ENCODE data around the gene TRAF2. TPM values are rescaled to one million over a fixed set of nuclear protein-coding genes. Genes with fewer than 3 reads are reported as not detected.

The TRAF2 gene
- total RNA-seq, 1 donor from 2014 or later: 21.9 TPM

GRCh38 chr9:136958898-136959850, 72.9 kb downstream of the TRAF2 start:
- no peak for DNase-seq (ENCODE audit: extremely low read depth, low read depth, low spot score)

- no peak for DNase-seq (ENCODE audit: extremely low read depth, low read depth, low spot score)
Measured at GRCh38 chr9:136960212-136960937, 74.1 kb downstream of the TRAF2 start.

- no peak for DNase-seq (ENCODE audit: extremely low read depth, low read depth, low spot score)
Measured at GRCh38 chr9:136960938-136961275, 74.6 kb downstream of the TRAF2 start.

- DNase-seq (ENCODE audit: extremely low read depth, low read depth, low spot score): no peak
Measured at GRCh38 chr9:136961279-136962065, 75.2 kb downstream of the TRAF2 start.

- DNase-seq (ENCODE audit: extremely low read depth, low read depth, low spot score): no peak
Measured at GRCh38 chr9:136962163-136962562, 75.8 kb downstream of the TRAF2 start.

- no peak for DNase-seq (ENCODE audit: extremely low read depth, low read depth, low spot score)
Measured at GRCh38 chr9:136962701-136963248, 76.5 kb downstream of the TRAF2 start.

GRCh38 chr9:136963341-136963740, 77.0 kb downstream of the TRAF2 start:
- DNase-seq (ENCODE audit: extremely low read depth, low read depth, low spot score): no peak

- DNase-seq (ENCODE audit: extremely low read depth, low read depth, low spot score): no peak
Measured at GRCh38 chr9:136963751-136964150, 77.4 kb downstream of the TRAF2 start.

- DNase-seq (ENCODE audit: extremely low read depth, low read depth, low spot score): no peak
Measured at GRCh38 chr9:136964171-136964689, 77.9 kb downstream of the TRAF2 start.

- no peak for DNase-seq (ENCODE audit: extremely low read depth, low read depth, low spot score)
Measured at GRCh38 chr9:136964833-136965422, 78.6 kb downstream of the TRAF2 start.

- no peak for DNase-seq (ENCODE audit: extremely low read depth, low read depth, low spot score)
Measured at GRCh38 chr9:136965771-136966484, 79.6 kb downstream of the TRAF2 start.

GRCh38 chr9:136968333-136969127, 82.2 kb downstream of the TRAF2 start:
- no peak for DNase-seq (ENCODE audit: extremely low read depth, low read depth, low spot score)

- DNase-seq (ENCODE audit: extremely low read depth, low read depth, low spot score): no peak
Measured at GRCh38 chr9:136969150-136969549, 82.8 kb downstream of the TRAF2 start.

GRCh38 chr9:136969774-136970173, 83.5 kb downstream of the TRAF2 start:
- DNase-seq (ENCODE audit: extremely low read depth, low read depth, low spot score): no peak

- DNase-seq (ENCODE audit: extremely low read depth, low read depth, low spot score): no peak
Measured at GRCh38 chr9:136970361-136970760, 84.0 kb downstream of the TRAF2 start.

- DNase-seq (ENCODE audit: extremely low read depth, low read depth, low spot score): no peak
Measured at GRCh38 chr9:136971746-136972145, 85.4 kb downstream of the TRAF2 start.

GRCh38 chr9:136972335-136972734, 86.0 kb downstream of the TRAF2 start:
- DNase-seq (ENCODE audit: extremely low read depth, low read depth, low spot score): no peak

GRCh38 chr9:136972743-136973142, 86.4 kb downstream of the TRAF2 start:
- no peak for DNase-seq (ENCODE audit: extremely low read depth, low read depth, low spot score)
